NCI-H1436 treated with DMSO at 0.1 percent for 48 hours (cell line): ENCODE data around the gene PDP2.
A peak's percentile ranks its signal among the peaks of the same experiment; 100 is the strongest.
"Not testable (repeated sequence)": the region's sequence is repeated elsewhere in the genome, so short reads cannot be mapped to it uniquely, and the experiment has no call there.

Source experiments
- DNase-seq: peaks from one replicate; lab custom pipeline; 2025; lab: John Stamatoyannopoulos, UW

Gene PDP2

DNA sequence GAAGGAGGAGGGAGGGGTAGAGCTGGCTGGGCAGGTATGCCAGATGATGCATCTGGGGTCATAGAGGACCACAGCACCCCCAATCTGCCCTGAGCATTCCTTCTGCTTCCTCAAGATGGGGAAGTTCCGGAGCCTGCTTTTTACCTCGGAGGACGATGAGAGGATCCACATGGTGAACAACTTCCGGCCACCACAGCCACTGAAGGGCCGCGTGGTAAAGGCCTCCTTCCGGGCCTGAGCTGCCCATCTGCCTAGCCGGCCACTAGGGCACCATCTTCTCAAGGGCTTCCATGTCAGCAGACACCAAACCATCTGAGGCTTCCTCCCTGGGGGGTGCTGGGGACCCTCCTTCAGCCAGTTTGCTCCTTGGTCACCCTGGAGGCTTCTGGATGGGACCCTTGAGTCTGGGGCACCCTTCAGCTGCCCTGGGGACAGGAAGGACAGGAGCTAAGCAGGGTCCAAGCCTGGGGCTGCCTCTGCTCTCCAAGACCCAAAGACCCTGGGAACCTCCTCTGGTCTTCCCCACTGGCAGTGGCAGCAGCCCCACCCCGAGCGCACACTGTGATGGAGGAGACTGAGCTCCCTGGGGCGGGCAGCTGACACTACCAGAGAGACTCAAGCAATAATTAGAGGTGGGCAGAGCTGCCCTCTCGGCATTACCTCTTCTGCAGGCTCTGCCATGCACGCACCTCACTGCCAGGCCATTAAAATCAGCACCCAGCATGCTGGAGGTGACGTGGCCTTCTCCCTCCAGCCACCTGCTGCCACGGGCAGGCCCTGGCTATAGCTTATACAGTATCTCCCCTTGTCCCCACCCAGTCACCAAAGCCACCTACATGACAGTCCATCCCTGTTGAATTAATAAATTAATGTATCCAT, 26.8 kb upstream of the PDP2 start:
- no peak for DNase-seq

- no peak for DNase-seq
Measured at GRCh38 chr16:66856184-66856730, 24.1 kb upstream of the PDP2 start.

DNA sequence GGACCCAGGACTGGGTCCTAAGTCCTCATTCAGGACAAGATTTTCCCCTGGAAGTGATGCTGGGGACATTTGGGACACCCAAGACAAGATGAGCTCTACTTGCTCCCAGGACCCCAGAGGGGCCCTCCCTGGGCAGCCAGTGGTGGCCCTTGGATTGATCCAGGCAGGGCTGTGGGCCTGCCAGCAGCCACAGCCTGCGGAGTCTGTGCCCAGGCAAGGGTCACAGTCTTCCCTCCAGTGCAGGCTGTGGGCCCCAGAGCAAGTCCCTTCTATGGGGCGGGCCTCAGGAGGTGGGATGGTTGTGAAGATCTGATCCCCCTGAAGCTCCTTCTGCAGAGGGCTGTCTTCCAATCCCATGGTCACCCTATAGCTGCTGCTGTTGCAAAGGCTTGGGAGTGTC, 23.5 kb upstream of the PDP2 start:
- DNase-seq: no peak

GRCh38 chr16:66857437-66857836, 22.9 kb upstream of the PDP2 start:
- no peak for DNase-seq

- no peak for DNase-seq
Measured at GRCh38 chr16:66858740-66859396, 21.4 kb upstream of the PDP2 start.

DNA sequence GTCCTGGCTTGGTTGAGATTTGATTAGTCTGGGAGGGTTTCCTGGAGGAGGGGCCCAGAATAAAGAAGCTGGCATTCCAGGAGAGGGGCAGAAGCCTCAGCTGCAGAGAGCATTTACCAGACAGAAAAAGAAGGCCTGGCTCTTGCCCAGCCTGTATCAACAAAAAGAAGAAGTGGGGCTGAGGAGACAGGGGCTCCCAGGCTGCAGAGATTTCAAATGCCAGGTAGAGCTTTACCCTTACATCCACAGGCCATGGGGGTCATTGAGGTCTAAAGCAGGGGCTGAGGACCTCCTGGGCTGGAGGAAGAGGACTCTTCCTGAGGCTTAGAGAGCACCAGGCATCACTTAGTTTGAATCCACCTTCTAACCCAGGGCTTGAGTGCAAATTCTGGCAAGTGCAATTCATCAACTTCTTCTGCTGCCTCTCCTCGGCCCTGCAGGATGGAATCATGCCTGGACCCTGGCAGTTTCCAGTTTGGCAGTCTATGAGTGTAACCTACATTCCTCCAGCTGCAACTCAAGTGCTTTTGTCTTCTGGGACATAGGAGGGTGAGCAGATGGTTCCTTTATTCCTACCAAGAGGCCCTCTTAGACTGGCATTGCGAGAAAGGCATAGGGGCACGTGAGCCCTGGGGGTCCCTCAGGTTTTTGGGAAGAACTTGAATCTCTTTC, 20.8 kb upstream of the PDP2 start:
- DNase-seq: no peak

DNA sequence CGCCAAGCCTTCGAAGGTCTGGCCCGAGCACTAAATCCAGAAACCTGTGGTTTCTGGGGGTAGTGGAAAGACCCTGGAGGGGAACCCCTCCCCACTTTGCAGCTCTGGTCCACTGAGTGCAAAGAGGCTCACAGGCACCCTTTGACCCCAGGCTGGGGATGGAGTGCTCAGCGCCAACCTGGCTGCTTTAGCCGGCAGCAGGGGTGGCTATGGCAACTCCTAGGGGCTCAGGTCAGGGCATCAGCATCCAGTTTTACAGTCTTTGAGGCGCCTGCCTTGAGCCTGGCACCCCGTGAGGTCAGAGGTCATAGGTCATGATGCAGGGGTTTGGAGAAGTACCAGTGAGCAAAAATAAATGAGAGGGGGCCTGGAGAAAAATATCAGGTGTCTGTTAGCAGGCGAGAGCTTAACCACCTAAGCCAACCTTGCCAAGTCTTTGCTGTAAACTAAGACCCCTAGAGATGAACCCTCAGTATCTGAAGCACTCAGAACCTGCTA, 18.2 kb upstream of the PDP2 start:
- DNase-seq: no peak

DNA sequence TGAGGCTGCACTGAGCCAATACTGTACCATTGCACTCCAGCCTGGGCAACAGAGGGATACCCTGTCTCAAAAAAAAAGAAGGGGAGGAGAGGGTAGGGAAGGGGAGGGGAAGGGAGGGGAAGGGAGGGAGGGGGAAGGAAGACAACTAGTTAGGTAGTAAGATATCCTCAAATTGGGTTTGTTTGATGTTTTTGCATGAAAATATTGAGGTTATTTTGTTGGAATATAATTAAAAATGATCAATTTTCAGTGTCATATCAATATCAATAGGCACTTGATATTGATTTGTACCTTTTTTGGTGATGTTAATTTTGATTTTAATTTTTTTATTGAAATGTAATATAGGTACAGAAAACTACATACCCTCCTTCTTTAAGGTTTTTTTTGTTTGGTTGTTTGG, 16.6 kb upstream of the PDP2 start:
- DNase-seq: no peak

- no peak for DNase-seq
Measured at GRCh38 chr16:66869424-66869823, 10.9 kb upstream of the PDP2 start.

GRCh38 chr16:66871363-66871762, 9.0 kb upstream of the PDP2 start:
- not testable (repeated sequence) for DNase-seq

DNA sequence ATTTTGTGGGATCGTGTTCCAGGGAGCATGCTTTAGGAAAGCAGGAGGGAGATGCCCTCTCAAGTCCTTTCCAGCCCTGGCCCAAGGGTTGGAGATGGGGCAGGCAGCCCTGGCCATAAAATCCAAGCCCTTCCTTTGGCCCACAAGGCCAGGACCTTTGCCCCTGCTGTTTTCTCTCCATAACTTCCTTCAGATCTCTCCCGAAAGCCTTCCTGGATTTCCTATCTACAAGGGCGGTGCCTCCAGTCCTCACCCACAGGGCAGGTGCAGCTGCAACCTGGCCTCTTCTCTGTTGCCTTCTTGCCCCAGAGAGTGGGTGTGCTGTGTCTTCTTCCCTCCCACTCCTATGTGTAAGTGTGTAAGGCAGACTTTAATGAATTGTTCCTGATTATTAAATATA, 8.5 kb upstream of the PDP2 start:
- no peak for DNase-seq

- DNase-seq: no peak
Measured at GRCh38 chr16:66872559-66872942, 7.8 kb upstream of the PDP2 start.

- DNase-seq: peak; percentile 65
Measured at GRCh38 chr16:66872943-66873684, 7.2 kb upstream of the PDP2 start.

GRCh38 chr16:66873685-66874055, 6.6 kb upstream of the PDP2 start:
- DNase-seq: no peak

DNA sequence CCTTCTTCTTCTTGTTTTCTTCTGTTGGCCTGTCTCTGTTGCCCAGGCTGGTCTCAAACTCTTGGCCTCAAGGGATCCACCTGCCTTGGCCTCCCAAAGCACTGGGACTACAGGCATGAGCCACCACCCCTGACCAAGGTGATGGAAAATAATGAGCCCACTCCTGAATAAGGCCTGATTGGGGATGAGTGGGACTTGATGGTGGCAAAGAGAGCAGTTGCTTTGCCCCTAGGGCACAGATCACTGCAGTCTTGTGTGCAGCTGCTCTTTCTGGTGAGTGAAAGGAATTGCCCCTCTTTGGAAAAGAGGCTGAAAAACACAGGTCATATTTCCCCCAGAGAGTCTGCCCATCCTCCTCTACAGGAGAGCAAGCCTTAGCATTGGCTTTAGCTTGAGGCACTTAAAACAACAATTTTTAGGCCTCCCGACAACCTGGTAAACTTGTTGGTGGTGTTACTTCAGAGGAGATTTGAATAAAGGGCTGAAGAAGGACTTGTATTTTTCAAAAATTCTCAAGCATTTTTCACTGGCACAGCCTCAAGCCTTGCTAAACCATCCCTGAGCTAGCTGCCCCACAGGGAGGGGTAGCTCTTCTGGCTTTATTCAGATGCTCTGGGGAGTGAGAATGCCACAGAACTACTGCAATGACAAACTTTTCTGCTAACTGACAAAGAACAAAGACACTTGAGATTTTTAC, 6.1 kb upstream of the PDP2 start:
- no peak for DNase-seq

- no peak for DNase-seq
Measured at GRCh38 chr16:66878067-66878466, 2.2 kb upstream of the PDP2 start.

DNA sequence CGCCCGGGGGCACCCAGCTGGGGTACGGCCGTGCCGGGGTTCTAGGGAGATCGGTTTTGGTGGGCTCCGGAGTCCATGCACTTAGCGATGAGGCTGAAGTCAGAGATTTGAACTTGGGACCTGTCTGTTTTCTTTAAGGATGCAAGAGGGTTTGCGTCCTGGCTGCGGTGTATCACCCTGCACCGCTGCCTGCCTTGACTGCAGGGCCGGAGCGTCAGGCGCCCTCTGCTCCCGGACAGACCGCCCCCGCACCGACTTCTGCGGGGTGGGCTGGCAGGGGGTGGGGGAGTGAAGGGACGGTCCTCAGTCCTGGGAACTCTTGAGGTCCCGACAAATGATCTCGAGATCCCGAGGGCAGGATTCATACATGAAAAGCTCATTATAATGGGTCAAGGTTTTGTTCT, 701 bp downstream of the PDP2 start:
- no peak for DNase-seq

GRCh38 chr16:66881560-66881959, 1.2 kb downstream of the PDP2 start:
- DNase-seq: no peak

DNA sequence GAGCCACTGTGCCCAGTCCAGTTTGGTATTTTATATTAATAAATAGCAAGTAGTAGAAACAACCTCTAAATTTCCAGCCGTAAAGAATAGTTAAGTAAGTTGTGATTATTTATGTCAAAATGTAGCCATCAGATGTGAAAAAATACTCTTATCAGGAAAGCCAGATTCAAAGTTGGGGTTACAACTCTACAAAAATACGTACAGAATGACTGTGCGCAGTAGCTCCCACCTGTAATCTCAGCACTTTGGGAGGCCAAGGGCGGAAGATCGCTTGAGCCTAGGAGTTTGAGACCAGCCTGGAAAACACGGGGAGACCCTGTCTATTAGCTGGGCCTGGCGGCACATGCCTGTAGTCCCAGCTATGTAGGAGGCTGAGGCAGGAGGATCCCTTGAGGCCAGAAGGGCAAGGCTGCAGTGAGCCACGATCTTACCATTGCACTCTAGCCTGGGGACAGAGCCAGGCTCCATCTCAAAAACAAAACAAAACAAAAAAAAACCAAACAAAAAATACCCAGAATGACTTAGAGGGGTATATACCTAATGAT, 1.7 kb downstream of the PDP2 start:
- no peak for DNase-seq

- no peak for DNase-seq
Measured at GRCh38 chr16:66882702-66883101, 2.4 kb downstream of the PDP2 start.

GRCh38 chr16:66885491-66885890, 5.2 kb downstream of the PDP2 start:
- no peak for DNase-seq
